ENCODE results near the gene C1QTNF7.

C1QTNF7 gene, protein sequence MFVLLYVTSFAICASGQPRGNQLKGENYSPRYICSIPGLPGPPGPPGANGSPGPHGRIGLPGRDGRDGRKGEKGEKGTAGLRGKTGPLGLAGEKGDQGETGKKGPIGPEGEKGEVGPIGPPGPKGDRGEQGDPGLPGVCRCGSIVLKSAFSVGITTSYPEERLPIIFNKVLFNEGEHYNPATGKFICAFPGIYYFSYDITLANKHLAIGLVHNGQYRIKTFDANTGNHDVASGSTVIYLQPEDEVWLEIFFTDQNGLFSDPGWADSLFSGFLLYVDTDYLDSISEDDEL

DNA sequence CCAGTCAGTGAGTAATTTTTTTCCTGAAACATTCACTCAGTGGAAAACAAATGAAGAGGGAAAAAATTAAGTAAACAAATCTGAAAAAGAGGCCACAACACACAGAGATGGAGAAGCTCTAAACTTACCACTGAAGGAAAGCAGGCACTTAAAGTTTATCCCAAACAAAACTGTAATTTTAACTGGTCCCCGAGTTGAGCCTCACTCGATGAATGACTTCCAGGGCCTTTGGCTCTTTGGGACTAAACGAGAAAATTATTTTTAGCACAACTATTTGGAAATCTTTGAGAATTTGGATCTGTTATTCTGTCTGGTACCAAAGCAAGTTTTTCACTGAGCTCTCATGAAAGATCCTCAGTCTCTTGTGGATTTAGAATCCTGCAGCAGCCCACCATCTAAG, at the start of gene C1QTNF7:
TSS of gene C1QTNF7 (plus strand) at position 333 of the 400 bp plus-strand sequence. CDS start 7,711 bp downstream, outside the sequence.
- no peaks in the 10 kb centered on the region for H3K9me3 Mint-ChIP-seq
- H3K36me3 Mint-ChIP-seq (ENCODE audit: low read depth), result no peaks in the 10 kb centered on the region
- H3K27me3 Mint-ChIP-seq, result no peaks in the 10 kb centered on the region
- H3K4me1 Mint-ChIP-seq (ENCODE audit: low read depth), result peaks cover 26% of the 10 kb centered on the region
- H3K4me3 Mint-ChIP-seq, result no peak within 1 kb of the TSS
- H3K27ac Mint-ChIP-seq, result no peak within 1 kb of the TSS

DNA sequence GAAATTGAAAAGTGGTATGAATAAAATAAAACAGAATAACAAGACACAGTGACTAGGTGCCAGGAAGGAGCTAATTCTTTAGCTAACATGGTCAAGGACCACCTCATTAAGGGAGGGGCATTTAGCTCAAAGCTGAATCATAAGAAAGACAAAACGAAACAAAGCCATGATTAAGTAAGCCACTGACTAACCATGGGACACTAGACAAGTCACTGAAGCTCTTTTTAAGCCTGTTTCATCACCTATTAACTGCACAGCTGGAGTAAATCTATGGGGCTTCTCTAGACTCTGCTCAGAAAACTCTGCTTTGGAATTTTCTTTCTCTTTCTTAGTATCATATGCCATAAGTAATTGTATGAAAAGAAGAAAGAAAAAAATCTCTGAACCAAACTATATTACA, 49.8 kb upstream of the C1QTNF7 start:
- H3K27me3 Mint-ChIP-seq, result no peaks in the 10 kb centered on the region
- H3K4me1 Mint-ChIP-seq (ENCODE audit: low read depth), result peaks cover 36% of the 10 kb centered on the region
- H3K27ac Mint-ChIP-seq, result no peak overlapping the region
- H3K36me3 Mint-ChIP-seq (ENCODE audit: low read depth), result no peaks in the 10 kb centered on the region
- H3K9me3 Mint-ChIP-seq, result no peaks in the 10 kb centered on the region
- H3K4me3 Mint-ChIP-seq, result no peak overlapping the region

DNA sequence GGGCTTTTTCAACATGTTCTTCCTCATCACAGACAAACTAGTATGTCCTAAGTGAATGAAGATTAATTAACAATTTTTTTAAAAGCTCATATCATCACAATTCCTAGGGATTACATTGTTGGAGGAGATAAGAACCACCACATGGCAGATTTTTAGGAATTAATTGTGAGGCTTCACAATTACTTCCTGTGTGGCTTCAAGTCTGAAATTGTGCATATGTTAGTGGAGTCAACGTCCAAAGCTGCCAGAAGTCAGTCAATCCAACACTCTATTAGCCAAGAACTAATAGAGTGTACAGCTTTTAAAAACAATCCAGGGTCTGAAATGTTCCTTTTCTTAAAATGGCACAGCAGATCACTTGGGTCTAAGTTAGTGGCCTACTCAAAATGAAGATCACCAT, 49.3 kb upstream of the C1QTNF7 start:
- no peak overlapping the region for H3K27ac Mint-ChIP-seq
- no peaks in the 10 kb centered on the region for H3K27me3 Mint-ChIP-seq
- no peak overlapping the region for H3K4me3 Mint-ChIP-seq
- H3K36me3 Mint-ChIP-seq (ENCODE audit: low read depth), result no peaks in the 10 kb centered on the region
- H3K9me3 Mint-ChIP-seq, result no peaks in the 10 kb centered on the region
- peaks cover 36% of the 10 kb centered on the region for H3K4me1 Mint-ChIP-seq (ENCODE audit: low read depth)

DNA sequence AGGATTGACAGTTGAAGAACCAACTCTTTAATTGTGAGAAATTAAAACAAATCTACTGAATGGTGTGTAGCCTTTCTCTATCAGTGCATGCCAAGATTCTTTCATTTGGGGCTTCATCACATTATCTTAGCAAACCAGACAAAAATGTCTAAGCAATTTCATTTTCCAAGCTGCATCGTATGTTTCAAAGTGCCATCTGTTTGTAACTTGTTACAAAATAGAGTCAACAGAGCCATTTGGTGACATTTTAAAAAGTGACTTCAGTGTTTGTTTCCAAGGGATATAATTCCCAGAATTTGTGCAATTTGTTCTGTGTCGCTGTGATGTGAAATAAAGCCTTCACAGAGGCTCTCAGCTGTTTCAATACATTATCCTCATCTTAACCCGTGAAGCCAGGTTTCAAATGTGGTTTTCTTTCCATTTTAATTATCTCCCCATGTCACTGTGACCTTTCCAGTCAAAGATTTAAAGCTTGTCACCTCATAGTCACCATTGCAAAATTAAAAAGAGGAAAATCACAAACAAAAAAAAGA, 46.0 kb upstream of the C1QTNF7 start:
- H3K9me3 Mint-ChIP-seq, result no peaks in the 10 kb centered on the region
- no peak overlapping the region for H3K4me3 Mint-ChIP-seq
- H3K36me3 Mint-ChIP-seq (ENCODE audit: low read depth), result no peaks in the 10 kb centered on the region
- no peak overlapping the region for H3K27ac Mint-ChIP-seq
- peaks cover 15% of the 10 kb centered on the region for H3K4me1 Mint-ChIP-seq (ENCODE audit: low read depth)
- no peaks in the 10 kb centered on the region for H3K27me3 Mint-ChIP-seq

DNA sequence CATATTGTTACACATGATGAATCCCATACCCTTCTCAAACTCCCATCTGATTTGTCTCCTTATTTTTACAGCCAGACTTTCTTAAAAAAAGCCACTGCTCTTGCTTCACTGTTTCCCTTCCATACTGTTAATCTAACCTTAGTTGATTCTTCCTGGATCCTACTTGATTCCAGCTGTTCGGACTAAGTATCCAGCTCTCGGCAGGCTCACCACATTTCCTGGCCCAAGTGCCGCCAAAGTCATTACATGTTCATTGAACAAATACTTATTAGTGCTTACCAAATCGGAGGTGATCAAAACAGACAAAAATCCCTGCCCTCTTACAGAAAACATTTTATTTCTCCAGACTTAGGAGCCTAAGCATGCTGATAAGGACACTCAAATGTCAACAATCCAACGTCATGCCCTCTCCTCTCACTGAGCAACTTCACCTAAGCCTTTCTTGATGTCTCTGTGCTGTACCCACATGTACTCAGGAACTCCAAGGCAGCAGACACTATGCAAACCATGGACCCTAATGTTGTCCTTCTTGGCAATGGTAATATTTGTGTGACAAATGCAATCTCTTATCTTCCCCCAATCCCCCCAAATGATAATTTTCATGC, 45.1 kb upstream of the C1QTNF7 start:
- Mint-ChIP-seq H3K9me3 (no peaks in the 10 kb centered on the region), H3K36me3 (ENCODE audit: low read depth) (no peaks in the 10 kb centered on the region), H3K27ac (no peak overlapping the region), H3K4me3 (no peak overlapping the region), H3K4me1 (ENCODE audit: low read depth) (peaks cover 8% of the 10 kb centered on the region), H3K27me3 (no peaks in the 10 kb centered on the region)

DNA sequence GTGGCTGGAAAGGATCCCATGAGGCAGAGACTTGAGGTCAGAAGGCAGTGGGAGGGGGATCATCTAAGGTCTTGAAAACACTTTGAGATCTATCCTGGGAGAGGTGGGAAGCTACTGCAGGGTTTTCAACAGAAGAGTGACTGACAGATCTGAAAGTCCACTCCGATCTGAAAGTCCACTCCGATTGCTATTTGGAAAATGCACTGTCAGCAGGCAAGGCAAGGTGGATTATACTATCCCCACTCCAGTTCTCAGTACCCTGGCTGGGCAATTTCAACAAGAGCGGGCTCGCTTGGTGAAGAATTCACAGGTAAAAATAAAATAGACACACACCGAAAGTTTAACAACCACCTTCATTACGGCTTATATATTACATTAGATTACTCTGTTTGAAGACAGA, 42.3 kb upstream of the C1QTNF7 start:
- no peaks in the 10 kb centered on the region for H3K36me3 Mint-ChIP-seq (ENCODE audit: low read depth)
- no peak overlapping the region for H3K27ac Mint-ChIP-seq
- no peaks in the 10 kb centered on the region for H3K9me3 Mint-ChIP-seq
- H3K4me1 Mint-ChIP-seq (ENCODE audit: low read depth), result no peaks in the 10 kb centered on the region
- no peak overlapping the region for H3K4me3 Mint-ChIP-seq
- no peaks in the 10 kb centered on the region for H3K27me3 Mint-ChIP-seq

DNA sequence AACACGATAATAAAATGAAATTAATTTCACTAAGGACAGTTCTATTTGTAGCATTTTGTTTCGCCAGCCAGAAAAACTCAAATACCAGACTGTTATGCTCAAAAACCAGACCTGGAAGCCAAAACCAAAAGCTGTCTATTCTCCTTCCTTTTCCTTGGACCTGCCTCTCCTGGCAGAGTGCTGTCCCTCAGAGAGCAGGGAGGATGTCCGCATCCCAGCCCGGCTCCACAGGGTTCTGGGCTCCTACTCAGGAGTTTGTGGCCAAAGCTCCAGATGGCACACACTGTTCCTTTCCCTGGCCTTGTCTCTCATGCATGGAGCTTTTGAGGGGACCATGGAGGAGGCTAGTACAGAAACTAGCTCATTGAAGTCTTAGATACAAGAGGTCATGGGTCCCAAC, 41.9 kb upstream of the C1QTNF7 start:
- no peaks in the 10 kb centered on the region for H3K27me3 Mint-ChIP-seq
- no peaks in the 10 kb centered on the region for H3K4me1 Mint-ChIP-seq (ENCODE audit: low read depth)
- H3K9me3 Mint-ChIP-seq, result no peaks in the 10 kb centered on the region
- H3K36me3 Mint-ChIP-seq (ENCODE audit: low read depth), result no peaks in the 10 kb centered on the region
- H3K4me3 Mint-ChIP-seq, result no peak overlapping the region
- no peak overlapping the region for H3K27ac Mint-ChIP-seq

DNA sequence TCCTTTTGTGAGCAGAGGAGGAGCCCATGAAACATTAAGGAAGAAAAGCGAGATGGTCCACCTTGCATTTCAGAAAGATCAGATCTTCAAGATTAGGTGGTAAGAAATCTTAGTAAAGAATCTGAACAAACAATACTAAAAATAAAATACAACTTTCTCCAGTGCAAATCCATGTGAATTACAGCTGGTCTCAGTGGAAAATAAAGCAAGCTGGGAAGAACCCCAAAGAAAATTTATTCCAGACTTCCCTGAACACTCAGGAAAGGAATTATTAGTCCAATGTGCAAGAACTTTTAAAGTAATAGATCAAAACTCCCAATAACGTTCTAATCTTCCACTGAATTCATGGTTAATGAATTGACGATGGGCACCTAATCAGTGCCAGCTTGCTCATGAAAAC, 37.3 kb upstream of the C1QTNF7 start:
- H3K27ac Mint-ChIP-seq, result no peak overlapping the region
- no peaks in the 10 kb centered on the region for H3K9me3 Mint-ChIP-seq
- no peaks in the 10 kb centered on the region for H3K36me3 Mint-ChIP-seq (ENCODE audit: low read depth)
- H3K4me1 Mint-ChIP-seq (ENCODE audit: low read depth), result no peaks in the 10 kb centered on the region
- H3K4me3 Mint-ChIP-seq, result no peak overlapping the region
- no peaks in the 10 kb centered on the region for H3K27me3 Mint-ChIP-seq

DNA sequence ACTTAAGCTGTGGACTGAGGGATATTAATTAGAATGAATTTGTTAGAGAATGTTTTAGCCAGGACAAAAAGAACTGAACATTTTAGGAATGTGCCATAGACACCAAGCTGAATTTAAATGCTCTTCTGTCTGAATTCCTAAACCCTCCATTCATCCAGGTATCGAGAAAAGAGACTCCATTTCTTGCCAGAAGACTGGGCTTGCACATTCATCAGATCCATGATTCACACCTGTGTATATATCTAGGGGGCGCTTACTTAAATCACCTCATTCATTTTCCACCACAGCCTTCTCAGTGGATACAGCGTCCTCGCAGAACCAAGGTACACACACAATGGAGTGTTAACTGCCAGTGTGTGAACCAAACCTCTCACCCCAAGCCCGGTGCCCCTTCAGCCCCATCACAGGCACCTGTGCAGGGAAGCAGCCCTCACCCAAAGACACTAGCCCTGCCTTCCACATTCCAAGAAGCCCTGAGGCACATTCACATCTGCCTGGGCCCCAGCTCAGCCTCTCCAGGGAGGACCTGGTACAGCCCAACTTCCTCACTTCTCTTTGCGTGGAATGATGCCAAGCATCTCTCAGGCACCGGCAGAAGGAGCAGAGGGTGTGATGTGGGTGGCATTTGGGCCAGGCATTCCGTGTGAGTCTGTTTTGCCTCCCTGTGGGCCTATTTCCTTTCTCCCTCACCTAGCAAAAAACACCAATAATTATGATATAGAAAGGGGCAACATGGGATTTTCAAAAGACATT, 35.6 kb upstream of the C1QTNF7 start:
- Mint-ChIP-seq H3K4me1 (ENCODE audit: low read depth) (peaks cover 3% of the 10 kb centered on the region), H3K36me3 (ENCODE audit: low read depth) (no peaks in the 10 kb centered on the region), H3K9me3 (no peaks in the 10 kb centered on the region), H3K4me3 (no peak overlapping the region), H3K27me3 (no peaks in the 10 kb centered on the region), H3K27ac (no peak overlapping the region)

DNA sequence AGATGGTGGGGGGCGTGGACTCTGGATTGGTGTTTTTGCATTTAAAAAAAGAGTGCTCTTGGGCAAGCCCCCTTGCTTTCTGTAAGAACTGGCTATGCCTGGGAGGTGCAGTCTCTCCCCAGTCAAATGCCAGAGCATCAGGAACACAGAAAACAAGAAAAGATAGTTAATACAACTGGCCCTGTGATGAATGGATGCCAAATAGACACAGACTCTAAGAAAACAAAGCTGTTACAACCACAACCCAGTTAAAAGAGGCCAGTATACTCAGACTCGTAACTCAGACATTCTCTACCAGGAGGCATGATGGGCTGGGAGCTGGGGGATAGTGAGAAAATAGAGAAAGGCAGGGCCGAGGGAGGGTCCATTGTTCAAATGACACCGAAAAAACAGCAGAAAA, 32.5 kb upstream of the C1QTNF7 start:
- Mint-ChIP-seq H3K27ac (no peak overlapping the region), H3K36me3 (ENCODE audit: low read depth) (no peaks in the 10 kb centered on the region), H3K9me3 (no peaks in the 10 kb centered on the region), H3K4me1 (ENCODE audit: low read depth) (peaks cover 19% of the 10 kb centered on the region), H3K27me3 (no peaks in the 10 kb centered on the region), H3K4me3 (no peak overlapping the region)

DNA sequence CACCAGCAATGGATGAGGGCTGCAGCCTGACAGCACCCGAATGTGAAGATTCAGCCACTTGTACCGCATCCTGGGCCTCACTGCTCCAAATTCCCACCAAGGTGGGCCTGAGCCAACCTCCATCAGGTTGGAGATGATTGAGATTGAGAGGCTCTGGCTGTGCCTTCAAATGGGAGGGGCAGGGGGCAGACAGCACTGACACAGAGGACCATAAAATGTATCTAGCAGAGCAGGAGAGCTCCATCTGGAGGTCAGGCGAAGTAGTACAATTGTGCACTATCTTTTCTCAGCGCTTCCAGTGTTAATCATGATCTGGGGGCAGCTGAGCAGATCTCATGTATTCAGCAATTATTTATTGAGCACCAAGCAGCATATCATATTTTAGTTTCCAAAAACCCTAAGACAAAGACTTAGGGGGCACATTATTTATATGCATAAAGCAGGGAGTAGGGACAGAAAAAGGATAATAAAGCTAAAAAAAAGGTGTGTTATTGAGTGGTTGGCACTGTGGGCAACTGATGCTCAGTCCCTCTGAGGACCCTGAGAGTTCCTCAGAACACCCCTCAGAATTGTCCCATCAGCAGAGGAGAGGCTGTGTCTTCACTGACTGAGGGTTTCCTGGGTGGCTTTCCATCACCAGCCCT, 31.6 kb upstream of the C1QTNF7 start:
- no peaks in the 10 kb centered on the region for H3K9me3 Mint-ChIP-seq
- H3K27ac Mint-ChIP-seq, result no peak overlapping the region
- H3K4me1 Mint-ChIP-seq (ENCODE audit: low read depth), result peaks cover 28% of the 10 kb centered on the region
- no peak overlapping the region for H3K4me3 Mint-ChIP-seq
- no peaks in the 10 kb centered on the region for H3K27me3 Mint-ChIP-seq
- no peaks in the 10 kb centered on the region for H3K36me3 Mint-ChIP-seq (ENCODE audit: low read depth)

DNA sequence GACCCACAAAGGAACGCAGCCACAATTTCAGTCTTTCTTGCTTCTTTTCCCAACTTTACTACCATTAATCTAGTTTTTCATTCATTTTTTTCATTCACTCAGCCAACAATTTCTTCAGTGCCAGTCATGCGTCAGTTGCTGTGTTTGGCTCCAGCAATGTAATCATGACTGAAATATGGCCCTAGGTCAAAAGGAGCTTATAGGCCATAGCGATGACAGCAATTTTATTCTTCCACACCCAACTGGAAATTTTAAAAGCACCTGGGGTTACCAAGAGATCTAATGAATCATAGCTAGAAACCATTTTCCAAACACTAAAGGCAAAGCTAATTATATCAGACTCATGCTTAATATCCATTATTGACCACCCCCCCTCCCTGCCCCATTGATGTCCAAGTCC, 29.8 kb upstream of the C1QTNF7 start:
- Mint-ChIP-seq H3K36me3 (ENCODE audit: low read depth) (no peaks in the 10 kb centered on the region), H3K9me3 (no peaks in the 10 kb centered on the region), H3K4me1 (ENCODE audit: low read depth) (peaks cover 40% of the 10 kb centered on the region), H3K27ac (no peak overlapping the region), H3K4me3 (no peak overlapping the region), H3K27me3 (no peaks in the 10 kb centered on the region)

DNA sequence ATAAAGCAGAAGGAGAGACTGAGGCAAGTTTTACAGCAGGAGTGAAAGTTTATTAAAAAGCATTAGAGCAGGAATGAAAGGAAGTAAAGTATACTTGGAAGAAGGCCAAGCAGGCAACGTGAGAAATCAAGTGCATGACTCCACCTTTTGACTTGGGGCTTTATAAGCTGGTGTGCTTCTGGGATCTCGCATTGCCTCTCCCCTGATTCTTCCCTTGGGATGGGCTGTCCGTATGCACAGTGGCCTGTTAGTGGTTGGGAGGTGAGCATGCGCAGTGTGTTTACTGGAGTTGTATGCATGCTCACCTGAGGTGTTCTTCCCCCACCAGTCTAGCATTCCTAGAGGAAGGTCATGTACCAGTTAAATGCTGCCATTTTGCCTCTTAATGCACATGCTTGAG, 29.1 kb upstream of the C1QTNF7 start:
- no peaks in the 10 kb centered on the region for H3K27me3 Mint-ChIP-seq
- no peak overlapping the region for H3K4me3 Mint-ChIP-seq
- H3K36me3 Mint-ChIP-seq (ENCODE audit: low read depth), result no peaks in the 10 kb centered on the region
- no peak overlapping the region for H3K27ac Mint-ChIP-seq
- H3K4me1 Mint-ChIP-seq (ENCODE audit: low read depth), result peaks cover 40% of the 10 kb centered on the region
- no peaks in the 10 kb centered on the region for H3K9me3 Mint-ChIP-seq

DNA sequence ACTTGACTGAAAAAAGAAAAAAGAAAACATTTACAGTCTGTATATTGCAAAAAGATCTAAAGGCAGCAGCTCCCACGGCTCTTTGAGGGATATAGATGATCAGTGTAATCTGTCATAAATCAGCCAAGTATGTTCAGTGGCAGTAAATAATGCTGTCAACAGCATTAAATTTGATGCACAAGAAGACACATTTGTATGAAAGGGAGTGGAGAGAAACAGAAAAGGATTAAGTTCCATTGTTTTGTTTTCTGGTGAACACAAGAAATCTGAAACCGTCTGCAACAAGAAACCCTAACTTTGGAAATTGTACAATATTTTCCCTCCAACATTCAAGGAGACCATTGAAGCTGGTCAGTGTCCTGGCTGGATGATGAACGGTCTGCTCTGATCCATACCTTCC, 27.6 kb upstream of the C1QTNF7 start:
- H3K4me3 Mint-ChIP-seq, result peak overlapping the region; percentile 67
- H3K4me1 Mint-ChIP-seq (ENCODE audit: low read depth), result peaks cover 40% of the 10 kb centered on the region
- no peaks in the 10 kb centered on the region for H3K27me3 Mint-ChIP-seq
- peak overlapping the region; percentile 79 for H3K27ac Mint-ChIP-seq
- H3K9me3 Mint-ChIP-seq, result no peaks in the 10 kb centered on the region
- no peaks in the 10 kb centered on the region for H3K36me3 Mint-ChIP-seq (ENCODE audit: low read depth)
